ENCODE data around the gene ATL2.
"Not testable (repeated sequence)": the region's sequence is repeated elsewhere in the genome, so short reads cannot be mapped to it uniquely, and the experiment has no call there.

ATL2 gene

GRCh38 chr2:38277245-38278116 lies 99.6 kb downstream of the ATL2 start:
- no peak for DNase-seq (ENCODE audit: low read depth in 1 of 2, low spot score in 1 of 2)

- DNase-seq (ENCODE audit: low read depth in 1 of 2, low spot score in 1 of 2), result peak in 1 of 2 donors; percentile 18
Observed at GRCh38 chr2:38274286-38275276, 102.5 kb downstream of the ATL2 start.

- DNase-seq (ENCODE audit: low read depth in 1 of 2, low spot score in 1 of 2), result no peak
Observed at GRCh38 chr2:38271697-38272096, 105.4 kb downstream of the ATL2 start.

- DNase-seq (ENCODE audit: low read depth in 1 of 2, low spot score in 1 of 2), result no peak
Observed at GRCh38 chr2:38269421-38269820, 107.7 kb downstream of the ATL2 start.

GRCh38 chr2:38268691-38269327 lies 108.3 kb downstream of the ATL2 start:
- DNase-seq (ENCODE audit: low read depth in 1 of 2, low spot score in 1 of 2), result no peak

GRCh38 chr2:38268001-38268400 lies 109.1 kb downstream of the ATL2 start:
- DNase-seq (ENCODE audit: low read depth in 1 of 2, low spot score in 1 of 2), result no peak

GRCh38 chr2:38267270-38267925 lies 109.7 kb downstream of the ATL2 start:
- no peak for DNase-seq (ENCODE audit: low read depth in 1 of 2, low spot score in 1 of 2)

- no peak for DNase-seq (ENCODE audit: low read depth in 1 of 2, low spot score in 1 of 2)
Observed at GRCh38 chr2:38266382-38267061, 110.6 kb downstream of the ATL2 start.

- no peak for DNase-seq (ENCODE audit: low read depth in 1 of 2, low spot score in 1 of 2)
Observed at GRCh38 chr2:38265461-38265860, 111.6 kb downstream of the ATL2 start.

- DNase-seq (ENCODE audit: low read depth in 1 of 2, low spot score in 1 of 2), result no peak
Observed at GRCh38 chr2:38264396-38265221, 112.5 kb downstream of the ATL2 start.

GRCh38 chr2:38263293-38263692 lies 113.8 kb downstream of the ATL2 start:
- DNase-seq (ENCODE audit: low read depth in 1 of 2, low spot score in 1 of 2), result no peak

GRCh38 chr2:38262069-38262871 lies 114.8 kb downstream of the ATL2 start:
- DNase-seq (ENCODE audit: low read depth in 1 of 2, low spot score in 1 of 2), result peak in 1 of 2 donors; percentile 13

- no peak for DNase-seq (ENCODE audit: low read depth in 1 of 2, low spot score in 1 of 2)
Observed at GRCh38 chr2:38261569-38262068, 115.5 kb downstream of the ATL2 start.

- DNase-seq (ENCODE audit: low read depth in 1 of 2, low spot score in 1 of 2), result no peak
Observed at GRCh38 chr2:38260972-38261371, 116.1 kb downstream of the ATL2 start.

GRCh38 chr2:38260469-38260868 lies 116.6 kb downstream of the ATL2 start:
- DNase-seq (ENCODE audit: low read depth in 1 of 2, low spot score in 1 of 2), result no peak

GRCh38 chr2:38259311-38259710 lies 117.8 kb downstream of the ATL2 start:
- no peak for DNase-seq (ENCODE audit: low read depth in 1 of 2, low spot score in 1 of 2)

GRCh38 chr2:38257680-38258079 lies 119.4 kb downstream of the ATL2 start:
- DNase-seq (ENCODE audit: low read depth in 1 of 2, low spot score in 1 of 2), result not testable (repeated sequence)

GRCh38 chr2:38256610-38257009 lies 120.5 kb downstream of the ATL2 start:
- no peak for DNase-seq (ENCODE audit: low read depth in 1 of 2, low spot score in 1 of 2)
